Hematopoietic multipotent progenitor cell treated with erythropoietin and hydrocortisone succinate and interleukin-3 and kit ligand, for 15 days (in vitro differentiated cells): Measurements from ENCODE around the gene IL5RA.

Source experiments
- DNase-seq: peaks from one replicate; pipeline ENCODE4 v3.0.0-alpha.2; 2015; ENCODE audit warnings: low spot score

Gene IL5RA, protein sequence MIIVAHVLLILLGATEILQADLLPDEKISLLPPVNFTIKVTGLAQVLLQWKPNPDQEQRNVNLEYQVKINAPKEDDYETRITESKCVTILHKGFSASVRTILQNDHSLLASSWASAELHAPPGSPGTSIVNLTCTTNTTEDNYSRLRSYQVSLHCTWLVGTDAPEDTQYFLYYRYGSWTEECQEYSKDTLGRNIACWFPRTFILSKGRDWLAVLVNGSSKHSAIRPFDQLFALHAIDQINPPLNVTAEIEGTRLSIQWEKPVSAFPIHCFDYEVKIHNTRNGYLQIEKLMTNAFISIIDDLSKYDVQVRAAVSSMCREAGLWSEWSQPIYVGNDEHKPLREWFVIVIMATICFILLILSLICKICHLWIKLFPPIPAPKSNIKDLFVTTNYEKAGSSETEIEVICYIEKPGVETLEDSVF

DNA sequence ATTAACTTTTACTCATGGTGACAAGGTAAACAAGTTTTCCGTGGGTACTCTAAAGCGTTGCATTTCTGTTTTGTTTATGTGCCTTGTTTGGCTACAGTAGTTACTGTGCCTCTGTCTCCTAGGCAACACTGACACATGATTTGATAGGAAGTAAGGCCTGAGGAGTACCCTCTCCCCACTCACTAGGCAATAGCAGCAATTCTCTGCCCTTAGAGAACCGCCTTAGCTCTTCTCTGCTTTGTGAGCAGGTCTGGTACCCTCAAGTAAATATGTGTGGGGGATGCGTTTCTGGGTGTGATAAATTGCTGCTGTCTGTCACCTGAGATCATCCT is at the start of gene IL5RA:
Gene IL5RA (minus strand): TSS at position 76 of the 332 bp plus-strand sequence. CDS start 5,390 bp downstream, outside the sequence.
- DNase-seq = no peak

DNA sequence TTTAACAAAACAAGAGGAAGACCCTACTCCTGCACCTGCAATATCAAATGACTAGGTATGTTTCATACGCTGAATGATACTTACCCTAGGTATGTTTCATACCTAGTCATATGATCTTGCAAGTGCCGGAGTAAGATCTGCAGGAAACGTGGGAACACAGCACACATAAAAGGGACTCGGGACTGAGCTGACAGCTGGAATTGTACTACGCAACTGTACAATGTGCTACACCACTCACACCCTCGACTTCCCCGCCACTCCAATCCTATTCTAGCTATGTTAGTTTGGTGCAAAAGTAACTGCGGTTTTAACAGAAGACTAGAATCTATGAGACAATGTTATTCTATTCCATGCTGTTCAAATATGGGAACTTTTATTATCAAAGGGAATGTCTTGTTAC is 47.3 kb upstream of the IL5RA start:
- no peak for DNase-seq

DNA sequence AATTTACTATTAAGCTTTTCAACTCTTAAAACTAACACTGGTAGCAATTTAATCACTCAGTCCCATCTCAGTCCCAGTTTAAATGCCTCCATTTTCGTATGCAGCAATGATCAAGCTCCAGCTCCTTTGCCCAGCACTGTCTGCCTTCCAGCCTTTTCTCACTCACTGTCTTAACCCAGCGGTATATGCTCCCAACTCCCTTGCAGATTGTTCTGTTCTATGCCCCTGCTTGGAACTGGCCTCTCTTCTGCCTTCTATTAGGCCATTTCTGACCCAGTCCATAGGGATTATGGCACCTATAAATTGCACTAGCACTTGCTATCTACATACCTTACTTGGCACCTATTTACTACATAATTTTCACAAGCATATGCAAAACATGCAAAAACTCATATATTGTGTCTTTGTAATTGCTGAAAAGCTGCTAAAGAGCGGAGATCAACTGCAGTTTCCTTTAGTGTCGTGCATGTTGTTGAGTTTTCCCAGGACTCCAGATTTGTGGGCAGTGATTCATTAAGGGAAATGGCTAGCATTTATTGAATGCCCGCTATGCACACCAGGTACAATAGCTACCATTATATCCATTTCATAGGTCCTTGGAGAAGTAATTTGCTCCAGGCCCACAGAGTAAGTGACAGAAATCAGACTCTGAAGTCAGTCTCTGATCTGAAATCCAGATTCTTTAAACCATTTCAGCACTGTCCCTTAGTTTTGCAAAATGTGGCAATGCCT is 44.9 kb upstream of the IL5RA start:
- DNase-seq = no peak

DNA sequence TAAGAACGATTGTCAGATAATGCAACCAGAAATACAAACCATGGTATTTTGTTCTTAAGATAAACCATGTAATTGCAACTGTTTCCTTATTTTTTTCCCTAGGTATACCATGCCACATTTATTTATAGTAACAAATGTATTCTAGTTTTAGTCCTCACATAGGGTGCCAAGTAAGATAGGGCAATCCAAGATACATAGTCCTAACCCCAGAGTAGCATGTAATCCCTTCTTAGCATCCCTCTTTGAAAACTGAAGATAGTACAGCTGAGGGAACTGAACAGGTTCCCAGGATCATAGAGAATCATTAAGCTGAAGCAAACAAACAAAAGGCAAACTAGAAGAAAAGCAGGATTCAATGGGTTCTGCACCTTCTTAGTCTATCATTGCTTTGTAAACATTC is 41.3 kb upstream of the IL5RA start:
- DNase-seq = no peak

DNA sequence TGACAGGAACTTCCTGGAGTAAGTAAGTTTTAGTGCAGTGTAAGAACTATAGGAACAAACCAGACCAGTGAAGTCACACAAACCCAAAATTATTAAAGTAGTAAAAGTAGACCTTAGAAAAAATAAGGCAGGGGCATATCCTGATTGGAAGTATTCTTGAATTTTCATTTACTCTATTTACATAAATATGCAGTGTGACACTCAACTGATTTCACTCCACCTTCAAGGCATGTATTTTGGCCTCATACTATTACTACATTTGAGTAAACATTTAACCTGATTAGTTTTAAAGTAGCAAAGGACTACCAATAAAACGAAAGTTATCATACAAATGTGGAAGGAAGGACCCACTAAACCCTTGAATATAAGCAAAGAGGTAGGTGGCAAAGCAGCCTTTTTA is 39.4 kb upstream of the IL5RA start:
- no peak for DNase-seq

DNA sequence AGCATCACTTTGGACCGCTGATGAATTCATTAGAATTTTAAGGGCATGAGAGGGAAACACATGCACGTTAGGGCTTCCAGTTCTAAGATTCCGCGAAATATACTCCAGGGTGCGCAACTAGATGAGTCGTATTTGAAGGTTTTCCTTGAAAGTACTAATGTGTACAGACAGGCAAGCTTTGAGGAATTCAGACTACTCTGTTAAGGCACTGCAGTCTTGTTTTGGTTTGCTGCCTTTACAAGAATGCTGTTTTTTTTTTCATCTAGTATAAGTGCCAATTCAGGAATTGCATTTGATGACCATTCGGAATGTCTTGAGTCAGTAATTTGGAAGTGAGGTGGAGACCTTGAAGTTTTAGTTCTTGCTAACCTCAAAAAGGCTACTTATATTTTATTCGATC is 35.7 kb upstream of the IL5RA start:
- no peak for DNase-seq

DNA sequence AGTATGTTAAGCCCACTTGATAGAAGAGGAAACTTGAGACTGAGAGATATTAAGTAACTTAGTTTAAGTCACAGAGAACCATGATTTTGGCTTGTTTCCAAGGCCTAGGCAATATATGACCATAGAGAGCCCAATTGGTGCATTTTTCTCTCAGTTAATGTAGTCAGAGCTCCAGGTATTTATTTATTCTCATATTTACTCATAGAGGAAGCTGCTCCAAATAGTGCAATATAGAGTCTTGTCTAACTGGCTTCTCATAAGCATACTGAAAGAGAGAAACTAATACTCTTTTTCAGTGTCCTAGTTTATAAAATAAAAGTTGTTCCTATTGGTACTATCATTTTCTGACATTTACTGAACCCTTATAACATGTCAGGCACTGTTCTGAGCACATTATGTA is 31.8 kb upstream of the IL5RA start:
- no peak for DNase-seq

DNA sequence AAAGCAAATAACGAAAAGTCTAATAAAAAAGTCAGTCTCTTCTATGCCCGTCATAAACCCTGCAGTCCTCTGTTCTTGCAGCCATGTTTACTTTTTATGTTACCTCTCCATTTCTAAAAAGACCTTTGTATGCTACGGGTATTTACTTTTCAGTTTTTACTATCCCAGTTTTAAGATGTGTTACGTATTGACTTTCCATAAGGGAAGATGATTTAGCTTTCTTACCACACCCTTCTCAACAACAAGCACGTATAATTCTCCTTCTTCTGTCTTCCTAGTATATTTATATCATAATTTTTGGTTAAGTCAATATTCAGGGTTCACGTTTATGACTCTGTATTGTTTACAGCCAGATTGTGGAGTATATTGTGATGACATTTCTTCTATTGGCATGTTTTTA is 27.4 kb upstream of the IL5RA start:
- no peak for DNase-seq

DNA sequence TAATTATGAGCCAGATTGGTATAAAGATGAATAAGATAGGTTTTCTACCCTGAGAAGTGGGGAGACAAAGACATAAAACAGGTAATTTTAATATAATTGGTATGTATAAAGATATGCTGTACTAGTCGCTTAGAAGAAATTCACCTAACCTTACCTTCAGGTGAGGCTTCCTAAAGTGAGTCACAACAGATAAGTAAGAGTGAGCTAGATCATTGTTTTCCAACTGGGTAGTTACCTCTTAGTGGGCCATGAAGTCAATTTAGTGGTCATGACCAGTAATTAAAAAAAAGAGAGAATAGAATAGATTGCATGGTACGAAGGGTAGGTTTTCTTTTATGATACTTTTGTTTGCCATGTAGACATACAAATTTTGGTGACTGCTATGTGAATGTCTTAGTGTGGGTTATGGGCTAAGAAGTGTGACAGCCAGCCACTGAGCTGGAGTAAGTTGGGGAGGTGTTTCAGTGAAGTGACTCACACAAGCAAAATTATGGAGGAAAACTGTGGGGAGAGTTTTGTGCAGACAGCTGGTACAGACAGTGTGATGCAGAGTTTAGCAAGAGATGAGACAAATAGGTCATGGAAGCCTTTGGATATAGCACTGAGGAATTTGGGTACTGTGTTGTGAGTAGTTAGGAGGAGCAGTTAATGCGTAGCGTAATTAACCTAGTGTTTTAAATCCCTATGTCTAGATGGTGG is 24.7 kb upstream of the IL5RA start:
- DNase-seq = no peak

DNA sequence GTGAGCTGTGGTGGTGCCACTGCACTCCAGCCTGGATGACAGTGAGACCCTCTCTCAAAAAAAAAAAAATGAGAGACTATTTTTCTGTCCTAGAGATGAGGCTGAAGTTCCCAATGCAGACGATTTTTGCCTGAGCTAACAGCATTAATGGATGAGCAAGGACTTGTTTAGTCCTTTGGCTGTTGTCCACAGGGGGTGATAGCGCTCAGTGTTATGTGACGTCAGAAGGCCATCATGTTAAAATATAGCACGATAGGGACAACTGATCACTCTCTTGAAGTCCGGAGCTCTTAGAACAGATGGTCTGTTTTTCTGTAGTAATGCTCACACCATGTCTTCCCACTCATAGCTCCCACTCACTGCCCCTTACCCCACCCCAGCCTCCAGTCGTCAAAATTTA is 23.3 kb upstream of the IL5RA start:
- DNase-seq = no peak

DNA sequence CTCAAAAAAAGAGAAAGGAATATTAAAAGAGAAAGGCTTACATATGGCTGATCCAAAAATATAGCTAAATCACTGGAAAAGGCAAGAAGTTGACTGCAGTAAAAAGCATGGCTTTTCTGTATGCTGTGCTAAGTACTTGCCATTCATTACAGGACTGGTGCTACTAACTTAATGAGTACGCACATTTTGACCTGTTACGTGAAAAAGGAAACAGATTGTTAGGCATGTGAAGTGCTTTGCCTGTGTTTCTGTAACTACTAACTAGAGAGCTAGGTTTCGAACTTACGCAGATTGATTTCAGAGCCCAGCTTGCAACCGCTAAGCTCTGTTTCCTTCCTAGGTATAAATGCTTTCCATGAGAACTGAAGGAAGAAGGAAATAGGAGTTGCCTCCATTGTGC is 19.4 kb upstream of the IL5RA start:
- no peak for DNase-seq

DNA sequence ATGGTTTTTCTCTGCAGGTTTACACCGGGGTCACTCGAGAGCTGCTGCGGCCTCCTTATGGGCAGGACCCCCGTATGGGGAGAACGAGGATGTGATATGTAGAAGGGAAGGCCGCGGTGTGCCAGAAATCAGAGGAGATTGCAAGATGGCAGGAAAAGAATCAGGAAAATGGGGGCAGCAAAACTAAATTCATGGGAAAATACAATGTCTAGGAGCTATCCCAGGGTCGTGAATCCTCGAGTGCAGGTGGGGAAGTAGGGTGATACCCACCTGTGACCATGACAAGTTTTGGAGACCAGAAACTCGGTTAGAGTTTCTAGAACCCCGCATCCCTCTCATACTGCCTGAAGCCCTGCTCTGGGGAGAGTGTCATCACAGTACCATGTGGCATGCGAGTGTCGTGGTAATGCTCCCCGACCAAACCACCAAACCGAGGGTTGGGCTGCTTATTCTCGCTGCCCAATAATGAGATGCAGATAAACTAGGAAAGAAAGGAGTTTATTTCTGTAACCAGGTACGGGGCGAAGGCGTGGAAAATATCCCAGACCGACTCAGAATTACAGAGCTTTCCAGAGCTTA is 17.3 kb upstream of the IL5RA start:
- DNase-seq = peak; percentile 10

DNA sequence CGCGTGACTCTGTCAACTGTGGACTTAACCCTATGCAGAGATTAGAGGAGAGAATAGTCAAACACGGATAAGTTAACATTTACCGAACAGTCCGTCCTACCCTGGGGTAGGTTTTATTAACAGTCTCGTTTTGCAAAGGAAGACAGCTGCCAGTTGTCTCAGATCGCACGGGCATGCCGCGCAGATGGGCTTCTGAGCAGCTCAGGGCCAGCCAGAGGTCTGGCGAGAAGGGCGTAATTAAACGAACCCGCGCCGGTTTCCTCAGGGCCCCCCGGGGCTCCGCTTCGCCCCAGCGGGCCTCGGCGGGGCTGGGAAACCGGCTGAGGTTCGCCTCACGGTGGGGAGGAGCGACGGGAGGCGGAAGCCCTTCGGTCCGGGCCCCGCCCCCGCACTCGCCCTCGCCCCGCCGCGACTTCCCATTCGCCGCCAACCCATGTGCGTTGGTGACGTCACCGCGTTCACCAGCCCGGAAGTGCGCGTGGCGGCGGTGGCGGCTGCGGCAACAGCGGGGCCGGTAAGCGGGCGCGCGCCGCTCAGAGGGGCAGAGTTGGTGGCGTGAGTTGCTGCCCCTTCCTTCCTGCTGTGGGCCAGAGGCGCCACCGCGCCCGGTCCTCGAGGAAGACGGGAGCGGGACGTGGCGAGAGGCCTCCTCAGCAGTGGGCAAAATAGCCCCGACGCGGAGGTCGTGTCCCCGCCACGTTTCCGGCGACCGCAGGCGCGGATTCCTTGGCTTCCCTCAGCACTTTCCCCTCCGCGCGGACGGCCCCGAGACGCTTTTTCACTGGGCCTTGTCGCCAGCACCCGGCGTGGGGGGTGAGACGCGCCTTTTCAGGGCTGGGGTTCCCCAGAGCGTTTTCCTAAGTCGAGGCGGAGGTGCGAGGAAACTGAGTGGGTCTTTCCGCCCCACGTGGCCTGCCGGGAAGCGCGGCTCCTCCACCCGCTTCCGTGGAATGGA is 16.6 kb upstream of the IL5RA start, which contains the start of gene TRNT1:
Gene TRNT1 (plus strand): TSS at position 464 of the 955 bp plus-strand sequence. CDS start 2,101 bp downstream, outside the sequence.
- peak; percentile 96 for DNase-seq

DNA sequence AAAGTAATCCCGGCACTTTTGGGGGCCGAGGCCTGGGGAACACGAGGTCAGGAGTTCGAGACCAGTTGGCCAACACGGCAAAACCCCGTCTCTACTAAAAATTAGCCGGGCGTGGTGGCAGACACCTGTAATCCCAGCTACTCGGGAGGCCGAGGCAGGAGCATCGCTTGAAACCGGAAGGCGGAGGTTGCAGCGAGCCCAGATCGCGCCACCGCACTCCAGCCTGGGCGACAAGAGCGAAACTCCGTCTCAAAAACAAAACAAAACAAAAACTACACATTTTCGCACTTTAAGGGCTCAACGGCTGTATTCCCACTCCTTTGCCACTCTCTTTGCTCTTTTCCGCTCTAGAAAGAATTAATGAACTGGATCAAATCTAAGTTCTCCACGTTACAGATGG is 15.8 kb upstream of the IL5RA start:
- no peak for DNase-seq

DNA sequence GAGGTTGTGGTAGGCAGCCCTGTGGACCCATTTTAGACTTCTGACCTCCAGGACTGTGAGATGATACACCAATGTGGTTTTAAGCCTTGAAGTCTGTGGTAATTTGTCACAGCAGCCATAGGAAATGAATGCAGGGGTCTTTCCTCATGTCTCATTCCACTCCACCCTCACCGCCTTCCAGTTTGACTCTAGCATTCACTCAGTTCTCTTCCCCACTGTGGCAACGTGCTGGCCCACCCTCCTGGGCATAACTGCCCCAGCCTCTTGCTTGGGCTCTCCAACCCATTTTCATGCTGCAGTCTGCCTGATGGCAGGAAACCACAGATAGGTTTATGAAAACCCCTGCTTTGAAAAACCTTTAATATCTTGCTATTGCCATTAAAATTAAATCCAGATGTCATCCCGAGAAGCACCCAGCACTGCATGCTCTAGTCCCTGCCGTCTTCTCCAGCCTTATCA is 9.2 kb upstream of the IL5RA start:
- no peak for DNase-seq

DNA sequence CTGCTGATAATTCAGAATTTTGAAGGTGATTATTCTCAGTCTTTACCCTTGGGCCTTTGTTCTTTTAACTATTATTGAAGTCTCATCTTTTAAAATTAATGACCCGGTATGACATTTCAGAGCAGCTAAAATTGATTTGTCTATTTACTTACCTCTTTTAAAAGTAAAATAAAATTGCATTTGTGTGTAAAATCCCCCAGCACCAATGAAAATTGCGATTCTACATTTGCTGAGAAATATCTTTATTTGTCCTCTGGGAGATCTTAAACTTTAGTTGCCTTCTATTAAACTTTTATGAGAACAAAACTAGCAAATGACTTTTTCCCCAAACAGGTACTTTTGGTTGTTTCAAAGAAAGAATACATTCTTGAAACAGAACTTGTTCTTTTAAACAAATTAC is 7.5 kb upstream of the IL5RA start:
- no peak for DNase-seq

DNA sequence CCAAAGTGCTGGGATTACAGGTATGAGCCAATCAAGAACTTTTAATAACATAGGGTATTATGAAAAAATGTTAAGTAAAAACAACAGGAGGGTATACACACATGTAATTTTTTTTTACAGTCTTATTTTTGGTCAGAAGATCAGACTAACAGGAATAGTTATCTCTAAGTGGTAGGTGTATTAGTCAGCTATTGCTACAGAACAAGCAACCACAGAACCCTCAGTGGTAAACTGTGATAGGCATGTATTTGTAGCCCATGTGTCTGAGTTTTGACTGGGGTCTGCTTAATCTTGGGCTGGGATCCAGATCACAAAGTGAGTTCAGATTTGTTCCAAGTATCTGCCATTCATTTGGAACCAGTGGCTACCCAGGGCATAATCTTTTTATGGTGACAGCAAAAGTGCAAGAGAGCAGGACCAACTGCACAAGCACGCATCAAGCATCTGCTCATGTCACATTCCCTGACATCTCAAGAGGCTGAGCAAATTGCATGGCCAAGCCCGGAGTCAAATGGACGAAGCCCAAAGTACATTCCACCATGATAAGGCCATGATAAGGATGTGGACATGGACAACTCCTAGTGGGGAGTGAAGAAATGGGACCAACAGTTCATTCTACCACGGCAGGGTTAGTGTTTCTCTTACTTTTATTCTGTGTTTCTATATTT is 3.0 kb upstream of the IL5RA start:
- DNase-seq = no peak

DNA sequence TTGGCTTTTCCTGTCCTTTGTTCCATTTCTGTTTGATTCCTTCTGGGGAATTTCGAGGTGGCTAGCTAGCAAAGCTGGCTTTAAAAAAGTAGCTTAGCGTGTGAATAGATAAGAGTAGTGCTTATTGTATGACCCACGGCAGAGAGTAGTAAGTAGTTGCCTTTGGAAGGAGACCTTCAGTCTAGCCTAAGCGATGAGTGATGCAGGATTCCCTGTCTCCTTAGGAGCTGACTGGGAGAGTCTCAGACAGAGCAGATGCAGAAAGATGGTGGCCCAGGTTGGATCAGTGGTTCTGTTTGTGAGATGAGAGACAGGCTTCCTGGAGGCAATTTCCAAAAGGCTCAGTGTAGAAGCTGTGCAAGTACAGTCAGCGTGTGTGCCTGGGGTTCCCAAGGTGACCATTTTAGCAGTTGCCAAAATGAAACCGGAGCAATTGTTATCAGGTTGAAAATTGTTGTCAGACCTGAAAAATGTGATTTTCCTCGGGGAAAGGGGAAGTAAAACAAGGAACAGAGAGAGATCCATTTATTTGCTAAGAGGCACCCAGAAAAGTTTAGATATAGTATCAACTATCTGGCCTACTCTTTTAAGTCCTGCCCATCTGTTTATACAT is 681 bp upstream of the IL5RA start:
- DNase-seq = no peak

DNA sequence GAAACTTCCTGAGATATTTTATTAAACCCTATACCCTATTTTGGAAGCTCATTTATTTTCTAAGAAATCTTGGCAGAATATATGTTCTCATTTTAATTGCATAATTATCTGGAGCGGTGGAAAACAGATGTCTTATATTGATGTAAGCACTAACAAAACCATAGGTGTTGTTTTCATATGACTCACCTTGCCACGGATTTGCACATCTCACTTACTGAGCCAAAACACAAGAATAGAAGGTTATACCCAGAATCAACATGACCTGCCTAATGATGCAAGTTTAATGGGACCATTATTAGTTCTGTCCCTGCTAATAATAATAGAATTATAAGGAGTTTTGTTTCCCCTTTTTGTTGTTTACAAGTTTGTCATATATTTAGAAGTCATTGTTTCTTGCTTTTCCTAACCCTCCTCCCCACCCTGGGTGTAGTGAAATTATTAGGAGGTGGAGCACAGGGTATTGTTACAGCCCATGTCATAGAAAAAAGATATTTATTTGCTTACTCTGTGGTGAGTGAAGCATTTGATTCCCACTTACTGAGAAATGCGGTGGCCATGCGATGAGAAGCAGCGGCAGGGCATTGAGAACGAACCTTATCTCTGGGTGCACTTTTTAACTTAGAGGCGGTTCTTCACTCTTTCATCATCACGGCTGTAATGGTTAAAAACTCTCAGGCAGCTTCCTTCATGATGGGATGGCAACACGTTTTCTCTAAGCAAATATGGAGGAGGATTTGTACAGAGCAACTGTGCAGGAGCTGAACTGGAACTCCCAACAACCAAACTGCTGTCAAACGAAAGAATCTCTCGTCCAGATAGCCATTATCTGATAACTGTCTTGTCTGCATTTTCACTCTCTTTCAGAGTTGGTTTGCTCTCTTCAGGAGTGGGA is 521 bp downstream of the IL5RA start:
- DNase-seq = no peak
